ENCODE measurements around the gene AXL.

The AXL gene

GRCh38 chr19:41264581-41265394, 45.8 kb downstream of the AXL start:
- Histone ChIP-seq H3K4me1 (ENCODE audit: insufficient read depth, low read length, severe bottlenecking) (peaks cover 20% of the 10 kb centered on the region), H3K27me3 (ENCODE audit: insufficient read depth, low read length) (no peaks in the 10 kb centered on the region), H2AFZ (ENCODE audit: low read length) (no peak overlapping the region), H3K9ac (ENCODE audit: low read length) (peak overlapping the region; percentile 98), H3K4me3 (ENCODE audit: low read depth, low read length, poor library complexity, severe bottlenecking) (peak overlapping the region; percentile 80), H3K79me2 (ENCODE audit: insufficient read depth, low read length) (peaks cover 40% of the 10 kb centered on the region), H3F3A (ENCODE audit: insufficient read depth, low read length) (no peaks in the 10 kb centered on the region), H3K36me3 (ENCODE audit: insufficient read depth, low read length) (peaks cover 38% of the 10 kb centered on the region), H4K20me1 (ENCODE audit: insufficient read depth, low read length) (no peaks in the 10 kb centered on the region), H3K9me2 (ENCODE audit: low read depth, low read length) (no peaks in the 10 kb centered on the region), H3K9me3 (ENCODE audit: low read length) (no peaks in the 10 kb centered on the region), H3K4me2 (ENCODE audit: low read length) (peak overlapping the region; percentile 88), H3K27ac (ENCODE audit: low read depth, low read length, poor library complexity, severe bottlenecking) (peak overlapping the region; percentile 83)
- TF ChIP-seq EZH2 (IDR thresholded peaks at IDR 0.05; ENCODE audit: borderline replicate concordance, low read length) (no peak), CTCF (IDR thresholded peaks at IDR 0.05; ENCODE audit: low read length) (no peak)

GRCh38 chr19:41265395-41266153, 46.6 kb downstream of the AXL start:
- Histone ChIP-seq H3K4me1 (ENCODE audit: insufficient read depth, low read length, severe bottlenecking) (peaks cover 20% of the 10 kb centered on the region), H3K79me2 (ENCODE audit: insufficient read depth, low read length) (peaks cover 40% of the 10 kb centered on the region), H3K27ac (ENCODE audit: low read depth, low read length, poor library complexity, severe bottlenecking) (peak overlapping the region; percentile 83), H3K9me2 (ENCODE audit: low read depth, low read length) (no peaks in the 10 kb centered on the region), H3K27me3 (ENCODE audit: insufficient read depth, low read length) (no peaks in the 10 kb centered on the region), H3F3A (ENCODE audit: insufficient read depth, low read length) (no peaks in the 10 kb centered on the region), H2AFZ (ENCODE audit: low read length) (no peak overlapping the region), H3K9me3 (ENCODE audit: low read length) (no peaks in the 10 kb centered on the region), H3K4me2 (ENCODE audit: low read length) (peak overlapping the region; percentile 88), H4K20me1 (ENCODE audit: insufficient read depth, low read length) (no peaks in the 10 kb centered on the region), H3K4me3 (ENCODE audit: low read depth, low read length, poor library complexity, severe bottlenecking) (peak overlapping the region; percentile 80), H3K9ac (ENCODE audit: low read length) (peak overlapping the region; percentile 98), H3K36me3 (ENCODE audit: insufficient read depth, low read length) (peaks cover 46% of the 10 kb centered on the region)
- TF ChIP-seq CTCF (IDR thresholded peaks at IDR 0.05; ENCODE audit: low read length) (no peak), EZH2 (IDR thresholded peaks at IDR 0.05; ENCODE audit: borderline replicate concordance, low read length) (no peak)

GRCh38 chr19:41269055-41269454, 50.0 kb downstream of the AXL start:
- TF ChIP-seq EZH2 (IDR thresholded peaks at IDR 0.05; ENCODE audit: borderline replicate concordance, low read length) (no peak), CTCF (IDR thresholded peaks at IDR 0.05; ENCODE audit: low read length) (no peak)
- Histone ChIP-seq H3K9me3 (ENCODE audit: low read length) (no peaks in the 10 kb centered on the region), H3K4me1 (ENCODE audit: insufficient read depth, low read length, severe bottlenecking) (peaks cover 20% of the 10 kb centered on the region), H3K9me2 (ENCODE audit: low read depth, low read length) (no peaks in the 10 kb centered on the region), H3K79me2 (ENCODE audit: insufficient read depth, low read length) (peaks cover 40% of the 10 kb centered on the region), H3F3A (ENCODE audit: insufficient read depth, low read length) (no peaks in the 10 kb centered on the region), H3K9ac (ENCODE audit: low read length) (no peak overlapping the region), H3K27me3 (ENCODE audit: insufficient read depth, low read length) (no peaks in the 10 kb centered on the region), H3K4me3 (ENCODE audit: low read depth, low read length, poor library complexity, severe bottlenecking) (no peak overlapping the region), H2AFZ (ENCODE audit: low read length) (no peak overlapping the region), H3K4me2 (ENCODE audit: low read length) (no peak overlapping the region), H3K36me3 (ENCODE audit: insufficient read depth, low read length) (peaks cover 81% of the 10 kb centered on the region), H3K27ac (ENCODE audit: low read depth, low read length, poor library complexity, severe bottlenecking) (no peak overlapping the region), H4K20me1 (ENCODE audit: insufficient read depth, low read length) (no peaks in the 10 kb centered on the region)

Data from OCI-LY1 (cell line).